ENCODE measurements around the gene HES4. TPM values are rescaled to one million over a fixed set of nuclear protein-coding genes. Genes with fewer than 3 reads are reported as not detected.

HES4 gene
- total and polyA plus RNA-seq, 2 of the 13 experiments (the other 11 are each of a cell fraction or from before 2014, with no cell fraction given), result 8.8 to 10.6 TPM

GRCh38 chr1:1000357-1001056 lies 610 bp upstream of the HES4 start (continued):
- TF ChIP-seq ZNF280B (CRISPR knock-in tag; IDR thresholded peaks at IDR 0.05; ENCODE audit: borderline replicate concordance), result peak; percentile 67; the same call in 1 of the 2 replicates
- peak; percentile 30; the same call in 1 of the 2 replicates for TF ChIP-seq TOPORS (CRISPR knock-in tag; IDR thresholded peaks at IDR 0.05)
- TF ChIP-seq SOX5 (CRISPR knock-in tag; IDR thresholded peaks at IDR 0.05; ENCODE audit: borderline replicate concordance), result peak; percentile 29
- peak; percentile 81 for TF ChIP-seq REL (CRISPR knock-in tag; conservative IDR thresholded peaks at IDR 0.05)
- TF ChIP-seq ZBTB1 (CRISPR knock-in tag; IDR thresholded peaks at IDR 0.05; ENCODE audit: borderline replicate concordance), result 0 out of 2 replicates have a peak, but pooled peaks have one; percentile 35
- TF ChIP-seq, protein P1, sequence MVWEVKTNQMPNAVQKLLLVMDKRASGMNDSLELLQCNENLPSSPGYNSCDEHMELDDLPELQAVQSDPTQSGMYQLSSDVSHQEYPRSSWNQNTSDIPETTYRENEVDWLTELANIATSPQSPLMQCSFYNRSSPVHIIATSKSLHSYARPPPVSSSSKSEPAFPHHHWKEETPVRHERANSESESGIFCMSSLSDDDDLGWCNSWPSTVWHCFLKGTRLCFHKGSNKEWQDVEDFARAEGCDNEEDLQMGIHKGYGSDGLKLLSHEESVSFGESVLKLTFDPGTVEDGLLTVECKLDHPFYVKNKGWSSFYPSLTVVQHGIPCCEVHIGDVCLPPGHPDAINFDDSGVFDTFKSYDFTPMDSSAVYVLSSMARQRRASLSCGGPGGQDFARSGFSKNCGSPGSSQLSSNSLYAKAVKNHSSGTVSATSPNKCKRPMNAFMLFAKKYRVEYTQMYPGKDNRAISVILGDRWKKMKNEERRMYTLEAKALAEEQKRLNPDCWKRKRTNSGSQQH (CRISPR knock-in tag; IDR thresholded peaks at IDR 0.05; ENCODE audit: low read depth), result no peak
- peak; percentile 80; the same call in 1 of the 2 replicates for TF ChIP-seq ZNF552 (CRISPR knock-in tag; IDR thresholded peaks at IDR 0.05; ENCODE audit: borderline replicate concordance)
- TF ChIP-seq KLF6 (CRISPR knock-in tag; IDR thresholded peaks at IDR 0.05), result peak; percentile 67; the same call in 1 of the 2 replicates
- no peak for TF ChIP-seq ATM (IDR thresholded peaks at IDR 0.05; ENCODE audit: borderline replicate concordance)
- peak; percentile 92 for TF ChIP-seq ZFP91 (CRISPR knock-in tag; IDR thresholded peaks at IDR 0.05; ENCODE audit: borderline replicate concordance)
- peak; percentile 74 for TF ChIP-seq RARA (CRISPR knock-in tag; IDR thresholded peaks at IDR 0.05)
- TF ChIP-seq ZNF777 (CRISPR knock-in tag; IDR thresholded peaks at IDR 0.05), result peak; percentile 79; the same call in 1 of the 2 replicates
- peak; percentile 29; the same call in 1 of the 2 replicates for TF ChIP-seq NR1H2 (CRISPR knock-in tag; IDR thresholded peaks at IDR 0.05; ENCODE audit: borderline replicate concordance, low read depth)
- TF ChIP-seq SIX4 (CRISPR knock-in tag; IDR thresholded peaks at IDR 0.05), result 0 out of 2 replicates have a peak, but pooled peaks have one; percentile 10
- TF ChIP-seq ZNF264 (CRISPR knock-in tag; IDR thresholded peaks at IDR 0.05), result peak; percentile 39; the same call in 1 of the 2 replicates
- TF ChIP-seq ZNF761 (CRISPR knock-in tag; conservative IDR thresholded peaks at IDR 0.05), result peak; percentile 75; the same call in 1 of the 2 replicates
- TF ChIP-seq ZNF546 (CRISPR knock-in tag; conservative IDR thresholded peaks at IDR 0.05), result 0 out of 2 replicates have a peak, but pooled peaks have one; percentile 80
- peak; percentile 90 for TF ChIP-seq RELA (CRISPR knock-in tag; IDR thresholded peaks at IDR 0.05)
- no peak for TF ChIP-seq ZNF740 (CRISPR knock-in tag; IDR thresholded peaks at IDR 0.05)
- peak; percentile 31; the same call in 1 of the 2 replicates for TF ChIP-seq WIZ (CRISPR knock-in tag; IDR thresholded peaks at IDR 0.05)
- no peak for TF ChIP-seq TCF7L2 (IDR thresholded peaks at IDR 0.05; ENCODE audit: low read depth, low read length)
- TF ChIP-seq RXRB (CRISPR knock-in tag; IDR thresholded peaks at IDR 0.05; ENCODE audit: borderline replicate concordance), result peak; percentile 24; the same call in 1 of the 2 replicates
- peak in 1 of 2 experiments; percentile 89; a peak in 2 of 4 replicates for TF ChIP-seq ATF4 (CRISPR knock-in tag; IDR thresholded peaks at IDR 0.05)
- peak; percentile 81 for TF ChIP-seq ZNF143 (CRISPR knock-in tag; IDR thresholded peaks at IDR 0.05)

All from HepG2 (cell line).